CD4-positive, CD25-positive, alpha-beta regulatory T cell (primary cell): ENCODE data around the gene RIMBP2. TPM values are rescaled to one million over a fixed set of nuclear protein-coding genes. Genes with fewer than 3 reads are reported as not detected.

Source experiments
- ATAC-seq, 2 donors: fragments of 150-1000 bp; cut with Tn5 transposase; one replicate each; pipeline ENCODE4 v1.10.0; 2021; ENCODE audit warnings: low read depth in 2 of 2, moderate number of reproducible peaks in 2 of 2, moderate library complexity in 1 of 2
- DNase-seq, 3 donors: peaks; one replicate each; pipeline versions ENCODE4 v3.0.0 to v3.0.0-alpha.2; 2012 to 2022; ENCODE audit warnings: mixed read lengths in 1 of 3
- H3K27ac ChIP-seq: one replicate; pipeline ENCODE4 v1.7.0; 2013; ENCODE audit warnings: mild to moderate bottlenecking, low read length; ENCODE audit not compliant: insufficient read depth, poor library complexity, severe bottlenecking
- H3K27me3 ChIP-seq: one replicate; pipeline ENCODE4 v1.7.0; 2013; ENCODE audit warnings: low read length; ENCODE audit not compliant: control insufficient read depth, insufficient read depth
- H3K36me3 ChIP-seq: one replicate; pipeline ENCODE4 v1.7.0; 2013; ENCODE audit warnings: mild to moderate bottlenecking, low read length, moderate library complexity; ENCODE audit not compliant: control insufficient read depth, insufficient read depth
- H3K4me1 ChIP-seq: 2 replicates; pipeline ENCODE4 v1.7.0; 2013; ENCODE audit warnings: mild to moderate bottlenecking, low read length; ENCODE audit not compliant: insufficient read depth, control insufficient read depth, poor library complexity, severe bottlenecking
- H3K4me3 ChIP-seq: one replicate; pipeline ENCODE4 v1.7.0; 2013; ENCODE audit warnings: low read depth, mild to moderate bottlenecking, low read length, moderate library complexity
- H3K9me3 ChIP-seq, 2 experiments: 1 replicate in 1 of 2; 2 replicates in 1 of 2; pipeline ENCODE4 v1.7.0; 2013; ENCODE audit warnings: low read length in 2 of 2, mild to moderate bottlenecking in 1 of 2, moderate library complexity in 1 of 2; ENCODE audit not compliant: control insufficient read depth in 2 of 2
- H3K27ac Mint-ChIP-seq, 3 donors: one replicate each; pipeline ENCODE4 v1.8.0; 2020 to 2022; ENCODE audit warnings: mild to moderate bottlenecking in 3 of 3, mixed read lengths in 3 of 3, moderate library complexity in 2 of 3
- H3K27me3 Mint-ChIP-seq: one replicate; pipeline ENCODE4 v1.8.0; 2022; ENCODE audit warnings: mild to moderate bottlenecking, mixed read lengths
- H3K36me3 Mint-ChIP-seq: one replicate; pipeline ENCODE4 v1.8.0; 2020; ENCODE audit warnings: mixed read lengths
- H3K4me1 Mint-ChIP-seq, 4 donors: one replicate each; pipeline ENCODE4 v1.8.0; 2020 to 2022; ENCODE audit warnings: mixed read lengths in 4 of 4, mild to moderate bottlenecking in 1 of 4
- H3K4me3 Mint-ChIP-seq, 4 donors: one replicate each; pipeline ENCODE4 v1.8.0; 2020 to 2022; ENCODE audit warnings: mild to moderate bottlenecking in 4 of 4, mixed read lengths in 4 of 4, moderate library complexity in 3 of 4
- H3K9me3 Mint-ChIP-seq, 7 donors: one replicate each; pipeline ENCODE4 v1.8.0; 2020 to 2022; ENCODE audit warnings: mixed read lengths in 7 of 7, mild to moderate bottlenecking in 3 of 7, moderate library complexity in 2 of 7
- polyA plus RNA-seq, 4 donors: library from polyadenylated mRNA; unstranded; fragments of 300-500 nt; fragmentation: Illumina TruSeq; gene quantifications; one replicate each; pipeline ENCODE4 v1.2.3, GENCODE V29; 2021
- total RNA-seq: library from RNA; stranded (reverse); gene quantifications from one replicate; pipeline ENCODE4 v1.2.3, GENCODE V29; 2022

The RIMBP2 gene
- total and polyA plus RNA-seq, 5 donors from 2014 or later = not detected

- DNase-seq (no peak), ATAC-seq (no peak)
- H3K27ac Mint-ChIP-seq = no peak overlapping the region
- Histone ChIP-seq H3K27me3 (peaks cover 3% of the 10 kb centered on the region), H3K4me1 (no peaks in the 10 kb centered on the region), H3K4me3 (no peak overlapping the region), H3K27ac (no peak overlapping the region), H3K36me3 (no peaks in the 10 kb centered on the region), H3K9me3 (no peaks in the 10 kb centered on the region)
- H3K4me1 Mint-ChIP-seq = peaks cover 0 to 16% (median 5%) of the 10 kb centered on the region in 4 donors
- H3K9me3 Mint-ChIP-seq = peaks cover 0 to 9% (median 0%) of the 10 kb centered on the region in 7 donors
- peaks cover 39% of the 10 kb centered on the region for H3K27me3 Mint-ChIP-seq
- peak overlapping the region in 1 of 4 donors; percentile 35 for H3K4me3 Mint-ChIP-seq
- no peaks in the 10 kb centered on the region for H3K36me3 Mint-ChIP-seq
Measured at GRCh38 chr12:130714091-130714590, 2.0 kb downstream of the RIMBP2 start.

GRCh38 chr12:130713581-130713991 lies 2.5 kb downstream of the RIMBP2 start:
- Mint-ChIP-seq H3K4me1 (peaks cover 0 to 16% (median 5%) of the 10 kb centered on the region in 4 donors), H3K4me3 (peak overlapping the region in 1 of 4 donors; percentile 35), H3K9me3 (peaks cover 0 to 9% (median 0%) of the 10 kb centered on the region in 7 donors), H3K36me3 (no peaks in the 10 kb centered on the region), H3K27ac (no peak overlapping the region), H3K27me3 (peaks cover 39% of the 10 kb centered on the region)
- no peak overlapping the region for H3K27ac ChIP-seq
- no peaks in the 10 kb centered on the region for H3K9me3 ChIP-seq
- peaks cover 3% of the 10 kb centered on the region for H3K27me3 ChIP-seq
- no peaks in the 10 kb centered on the region for H3K4me1 ChIP-seq
- H3K36me3 ChIP-seq = no peaks in the 10 kb centered on the region
- DNase-seq (no peak), ATAC-seq (no peak)
- H3K4me3 ChIP-seq = no peak overlapping the region

GRCh38 chr12:130712346-130713065 lies 3.6 kb downstream of the RIMBP2 start:
- no peaks in the 10 kb centered on the region for H3K27me3 ChIP-seq
- H3K4me1 ChIP-seq = no peaks in the 10 kb centered on the region
- no peak overlapping the region for H3K27ac ChIP-seq
- no peak overlapping the region for H3K4me3 ChIP-seq
- H3K4me3 Mint-ChIP-seq = peak overlapping the region in 1 of 4 donors; percentile 15
- no peaks in the 10 kb centered on the region for H3K36me3 Mint-ChIP-seq
- peaks cover 38% of the 10 kb centered on the region for H3K27me3 Mint-ChIP-seq
- H3K27ac Mint-ChIP-seq = no peak overlapping the region
- no peaks in the 10 kb centered on the region for H3K36me3 ChIP-seq
- ATAC-seq (no peak), DNase-seq (no peak)
- H3K4me1 Mint-ChIP-seq = peaks cover 0 to 16% (median 5%) of the 10 kb centered on the region in 4 donors
- peaks cover 0 to 6% (median 0%) of the 10 kb centered on the region in 7 donors for H3K9me3 Mint-ChIP-seq
- no peaks in the 10 kb centered on the region for H3K9me3 ChIP-seq

GRCh38 chr12:130711756-130712155 lies 4.3 kb downstream of the RIMBP2 start:
- no peaks in the 10 kb centered on the region for H3K36me3 Mint-ChIP-seq
- peak in 1 of 3 donors; percentile 11 for DNase-seq
- H3K4me1 Mint-ChIP-seq = peaks cover 0 to 16% (median 5%) of the 10 kb centered on the region in 4 donors
- H3K4me1 ChIP-seq = no peaks in the 10 kb centered on the region
- H3K4me3 ChIP-seq = no peak overlapping the region
- no peaks in the 10 kb centered on the region for H3K36me3 ChIP-seq
- peaks cover 0 to 6% (median 0%) of the 10 kb centered on the region in 7 donors for H3K9me3 Mint-ChIP-seq
- no peak overlapping the region for H3K27ac Mint-ChIP-seq
- no peak overlapping the region for H3K4me3 Mint-ChIP-seq
- no peaks in the 10 kb centered on the region for H3K9me3 ChIP-seq
- H3K27me3 ChIP-seq = no peaks in the 10 kb centered on the region
- ATAC-seq = no peak
- H3K27me3 Mint-ChIP-seq = peaks cover 34% of the 10 kb centered on the region
- H3K27ac ChIP-seq = no peak overlapping the region

- H3K27me3 ChIP-seq = no peaks in the 10 kb centered on the region
- no peaks in the 10 kb centered on the region for H3K9me3 ChIP-seq
- no peaks in the 10 kb centered on the region for H3K36me3 Mint-ChIP-seq
- peaks cover 0 to 6% (median 0%) of the 10 kb centered on the region in 7 donors for H3K9me3 Mint-ChIP-seq
- H3K4me3 ChIP-seq = no peak overlapping the region
- DNase-seq (no peak), ATAC-seq (no peak)
- H3K27ac Mint-ChIP-seq = no peak overlapping the region
- no peaks in the 10 kb centered on the region for H3K36me3 ChIP-seq
- H3K27ac ChIP-seq = no peak overlapping the region
- H3K4me3 Mint-ChIP-seq = no peak overlapping the region
- H3K27me3 Mint-ChIP-seq = peaks cover 29% of the 10 kb centered on the region
- no peaks in the 10 kb centered on the region for H3K4me1 ChIP-seq
- peaks cover 0 to 11% (median 2%) of the 10 kb centered on the region in 4 donors for H3K4me1 Mint-ChIP-seq
Measured at GRCh38 chr12:130710733-130711080, 5.4 kb downstream of the RIMBP2 start.

- peaks cover 0 to 11% (median 2%) of the 10 kb centered on the region in 4 donors for H3K4me1 Mint-ChIP-seq
- H3K4me3 ChIP-seq = no peak overlapping the region
- H3K36me3 ChIP-seq = no peaks in the 10 kb centered on the region
- H3K9me3 Mint-ChIP-seq = peaks cover 0 to 6% (median 0%) of the 10 kb centered on the region in 7 donors
- H3K4me3 Mint-ChIP-seq = no peak overlapping the region
- H3K4me1 ChIP-seq = no peaks in the 10 kb centered on the region
- H3K27me3 Mint-ChIP-seq = peaks cover 28% of the 10 kb centered on the region
- H3K27ac ChIP-seq = no peak overlapping the region
- H3K27ac Mint-ChIP-seq = no peak overlapping the region
- no peaks in the 10 kb centered on the region for H3K9me3 ChIP-seq
- no peak for DNase-seq
- H3K27me3 ChIP-seq = no peaks in the 10 kb centered on the region
- no peak for ATAC-seq
- H3K36me3 Mint-ChIP-seq = no peaks in the 10 kb centered on the region
Measured at GRCh38 chr12:130709971-130710732, 5.9 kb downstream of the RIMBP2 start.

- Histone ChIP-seq H3K9me3 (no peaks in the 10 kb centered on the region), H3K4me1 (no peaks in the 10 kb centered on the region), H3K27me3 (no peaks in the 10 kb centered on the region), H3K36me3 (no peaks in the 10 kb centered on the region), H3K4me3 (no peak overlapping the region), H3K27ac (no peak overlapping the region)
- Mint-ChIP-seq H3K27me3 (peaks cover 23% of the 10 kb centered on the region), H3K27ac (no peak overlapping the region), H3K4me3 (no peak overlapping the region), H3K4me1 (peaks cover 0 to 8% (median 2%) of the 10 kb centered on the region in 4 donors), H3K9me3 (peaks cover 0 to 6% (median 0%) of the 10 kb centered on the region in 7 donors), H3K36me3 (no peaks in the 10 kb centered on the region)
- DNase-seq (no peak), ATAC-seq (no peak)
Measured at GRCh38 chr12:130709151-130709970, 6.7 kb downstream of the RIMBP2 start.
